ENCODE data around the gene C1orf174.

- TF ChIP-seq EZH2phosphoT487 (IDR thresholded peaks at IDR 0.05; ENCODE audit: low read depth), result no peak
- TF ChIP-seq CTCF (IDR thresholded peaks at IDR 0.05; ENCODE audit: low read depth, low read length), result no peak
Measured at GRCh38 chr1:3868464-3869006, 31.5 kb downstream of the C1orf174 start.
